ENCODE data around the gene SPSB4.

- no peak for TF ChIP-seq SETDB1 (IDR thresholded peaks at IDR 0.05; ENCODE audit: low read length)
- no peak for TF ChIP-seq GABPB1 (CRISPR knock-in tag; IDR thresholded peaks at IDR 0.05)
- no peak for TF ChIP-seq KDM4B (IDR thresholded peaks at IDR 0.05; ENCODE audit: borderline replicate concordance in 2 of 2, low read depth in 1 of 2)
- no peak for TF ChIP-seq POLR2AphosphoS5 (IDR thresholded peaks at IDR 0.05; ENCODE audit: control insufficient read depth, insufficient read depth, low read depth, low read length)
- no peak for TF ChIP-seq ZNF589 (CRISPR knock-in tag; IDR thresholded peaks at IDR 0.05; ENCODE audit: low read depth)
- no peak for TF ChIP-seq TARDBP (IDR thresholded peaks at IDR 0.05)
- no peak for TF ChIP-seq CLOCK (CRISPR knock-in tag; IDR thresholded peaks at IDR 0.05; ENCODE audit: borderline replicate concordance)
- TF ChIP-seq NFYB (IDR thresholded peaks at IDR 0.05; ENCODE audit: extremely low read depth, insufficient read length): no peak
- no peak for TF ChIP-seq ZNF121 (CRISPR knock-in tag; conservative IDR thresholded peaks at IDR 0.05)
- TF ChIP-seq CREB1 (IDR thresholded peaks at IDR 0.05): no peak
- TF ChIP-seq CREB1 (CRISPR knock-in tag; IDR thresholded peaks at IDR 0.05): no peak
- TF ChIP-seq ZBTB43 (CRISPR knock-in tag; IDR thresholded peaks at IDR 0.05): no peak
- TF ChIP-seq TAF1 (IDR thresholded peaks at IDR 0.05; ENCODE audit: control insufficient read depth, extremely low read depth, insufficient read depth, low read length, severe bottlenecking): no peak
- no peak for TF ChIP-seq STAG1 (CRISPR knock-in tag; IDR thresholded peaks at IDR 0.05; ENCODE audit: borderline replicate concordance)
- no peak for TF ChIP-seq KDM5B (IDR thresholded peaks at IDR 0.05; ENCODE audit: insufficient replicate concordance, low read depth, low read length)
Measured at GRCh38 chr3:141174674-141175073, 123.5 kb downstream of the SPSB4 start.
